ENCODE measurements around the gene GALNTL6.

- TF ChIP-seq POLR2AphosphoS5 (IDR thresholded peaks at IDR 0.05; ENCODE audit: low read depth, low read length) (no peak), POLR2A (IDR thresholded peaks at IDR 0.05; ENCODE audit: low read depth, low read length) (no peak)
Measured at GRCh38 chr4:172521680-172522079, 708.5 kb downstream of the GALNTL6 start.
